GM10248 (cell line): Measurements from ENCODE around the gene CFAP90.
A peak's percentile ranks its signal among the peaks of the same experiment; 100 is the strongest.

Source experiments
- CTCF ChIA-PET: fragments of 300-600 bp; sonication (Branson Sonifier 250); formaldehyde crosslinking; extraction: SDS; loops from one replicate; lab custom pipeline; 2021; ENCODE audit warnings: antibody characterized with exemption; lab: Yijun Ruan, JAX
- POLR2A ChIA-PET: fragments of 350-650 bp; sonication (Branson Sonifier 250); formaldehyde crosslinking; extraction: SDS; loops from one replicate; lab custom pipeline; 2020; ENCODE audit warnings: antibody characterized with exemption; lab: Yijun Ruan, JAX
- DNase-seq: peaks from one replicate; pipeline ENCODE4 v3.0.0; 2012; ENCODE audit errors: extremely low spot score
- TF ChIP-seq, protein P1 (sequence below): IDR thresholded peaks from 2 replicates; pipeline ENCODE4 v1.5.1; 2012; ENCODE audit warnings: mild to moderate bottlenecking, low read depth; ENCODE audit errors: extremely low read depth, missing control alignments, control extremely low read depth

The CFAP90 gene, protein sequence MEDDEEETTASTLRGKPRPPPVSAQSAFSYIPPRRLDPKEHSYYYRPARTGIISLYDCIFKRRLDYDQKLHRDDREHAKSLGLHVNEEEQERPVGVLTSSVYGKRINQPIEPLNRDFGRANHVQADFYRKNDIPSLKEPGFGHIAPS

DNA sequence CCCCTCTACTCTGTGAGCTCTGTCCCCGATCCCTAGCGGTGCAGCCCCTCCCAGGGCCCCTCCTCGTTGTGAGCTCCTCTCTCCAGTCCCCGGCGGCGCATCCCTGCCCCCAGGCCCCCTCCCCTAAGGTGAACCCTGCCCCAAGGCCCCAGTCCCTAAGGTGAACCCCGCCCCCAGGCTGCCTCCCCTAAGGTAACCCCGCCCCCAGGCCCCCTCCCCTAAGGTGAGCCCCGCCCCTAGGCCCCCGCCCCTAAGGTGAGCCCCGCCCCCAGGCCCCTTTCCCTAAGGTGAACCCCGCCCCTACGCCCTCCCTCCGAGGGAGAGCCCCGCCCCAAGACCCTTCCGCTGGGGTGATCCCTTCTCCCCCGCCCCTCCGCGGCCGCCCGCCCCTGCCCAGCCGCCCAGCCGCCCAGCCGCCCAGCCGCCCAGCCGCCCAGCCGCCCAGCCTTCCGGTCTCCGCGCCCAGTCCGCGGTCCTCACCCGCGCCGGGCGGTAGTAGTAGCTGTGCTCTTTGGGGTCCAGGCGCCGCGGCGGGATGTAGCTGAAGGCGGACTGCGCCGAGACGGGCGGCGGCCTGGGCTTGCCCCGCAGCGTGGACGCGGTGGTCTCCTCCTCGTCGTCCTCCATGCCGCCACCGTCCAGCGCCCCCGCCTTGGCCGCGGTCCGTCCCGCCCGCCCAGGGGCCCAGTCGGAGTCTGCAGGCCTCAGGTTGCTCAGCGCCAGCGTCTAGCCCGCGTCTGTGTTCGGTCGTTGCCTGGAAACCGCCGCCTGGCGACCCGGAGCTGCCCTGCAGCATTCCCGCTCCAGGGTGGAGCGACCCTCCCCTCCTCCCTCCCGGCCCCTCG lies at the start of gene CFAP90:
Gene CFAP90 (minus strand): TSS at position 739 of the 845 bp plus-strand sequence. CDS start 112 bp downstream, at position 627.
- TF ChIP-seq, protein P1, sequence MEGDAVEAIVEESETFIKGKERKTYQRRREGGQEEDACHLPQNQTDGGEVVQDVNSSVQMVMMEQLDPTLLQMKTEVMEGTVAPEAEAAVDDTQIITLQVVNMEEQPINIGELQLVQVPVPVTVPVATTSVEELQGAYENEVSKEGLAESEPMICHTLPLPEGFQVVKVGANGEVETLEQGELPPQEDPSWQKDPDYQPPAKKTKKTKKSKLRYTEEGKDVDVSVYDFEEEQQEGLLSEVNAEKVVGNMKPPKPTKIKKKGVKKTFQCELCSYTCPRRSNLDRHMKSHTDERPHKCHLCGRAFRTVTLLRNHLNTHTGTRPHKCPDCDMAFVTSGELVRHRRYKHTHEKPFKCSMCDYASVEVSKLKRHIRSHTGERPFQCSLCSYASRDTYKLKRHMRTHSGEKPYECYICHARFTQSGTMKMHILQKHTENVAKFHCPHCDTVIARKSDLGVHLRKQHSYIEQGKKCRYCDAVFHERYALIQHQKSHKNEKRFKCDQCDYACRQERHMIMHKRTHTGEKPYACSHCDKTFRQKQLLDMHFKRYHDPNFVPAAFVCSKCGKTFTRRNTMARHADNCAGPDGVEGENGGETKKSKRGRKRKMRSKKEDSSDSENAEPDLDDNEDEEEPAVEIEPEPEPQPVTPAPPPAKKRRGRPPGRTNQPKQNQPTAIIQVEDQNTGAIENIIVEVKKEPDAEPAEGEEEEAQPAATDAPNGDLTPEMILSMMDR: no peak
- no peak for DNase-seq
- CTCF ChIA-PET: interaction anchor here (0.5 to 1.3 kb wide), 3 partner anchors 10 to 34 kb away, joined by 3 to 4 read pairs (median 4); no protein-coding TSS in a partner anchor
- POLR2A ChIA-PET: interaction anchor here (0.8 kb wide), 1 partner anchor 1958 kb away, joined by 3 read pairs; no protein-coding TSS in a partner anchor

DNA sequence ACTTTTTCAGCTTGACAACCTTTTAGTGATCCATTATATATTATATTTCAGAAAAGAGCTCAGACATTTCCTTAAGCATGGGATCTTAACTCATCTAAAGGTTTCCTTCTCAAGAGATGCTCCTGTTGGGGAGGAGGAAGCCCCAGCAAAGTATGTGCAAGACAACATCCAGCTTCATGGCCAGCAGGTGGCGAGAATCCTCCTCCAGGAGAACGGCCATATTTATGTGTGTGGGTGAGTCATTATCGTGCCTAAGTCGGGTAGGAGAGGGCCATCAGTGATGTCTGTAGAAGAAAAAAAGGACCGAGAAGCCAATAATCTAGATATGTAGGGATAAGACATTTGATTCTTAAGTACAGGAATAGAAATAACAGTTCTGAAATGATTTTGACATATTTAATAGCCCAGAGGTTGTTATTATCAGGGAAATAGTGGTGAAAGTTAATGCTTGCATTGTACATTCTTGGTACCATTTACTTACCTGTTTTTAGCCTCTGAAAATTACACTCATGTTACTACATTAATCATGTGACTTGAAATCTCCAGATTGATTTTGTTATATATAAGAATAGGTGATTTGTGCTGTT lies 46.2 kb upstream of the CFAP90 start:
- no peak for DNase-seq
- ChIA-PET POLR2A (no interaction called here), CTCF (interaction anchor here (0.7 to 1.5 kb wide), 5 partner anchors 9 to 19 kb away, joined by 3 to 10 read pairs (median 4); no protein-coding TSS in a partner anchor)
- TF ChIP-seq, protein P1: no peak

DNA sequence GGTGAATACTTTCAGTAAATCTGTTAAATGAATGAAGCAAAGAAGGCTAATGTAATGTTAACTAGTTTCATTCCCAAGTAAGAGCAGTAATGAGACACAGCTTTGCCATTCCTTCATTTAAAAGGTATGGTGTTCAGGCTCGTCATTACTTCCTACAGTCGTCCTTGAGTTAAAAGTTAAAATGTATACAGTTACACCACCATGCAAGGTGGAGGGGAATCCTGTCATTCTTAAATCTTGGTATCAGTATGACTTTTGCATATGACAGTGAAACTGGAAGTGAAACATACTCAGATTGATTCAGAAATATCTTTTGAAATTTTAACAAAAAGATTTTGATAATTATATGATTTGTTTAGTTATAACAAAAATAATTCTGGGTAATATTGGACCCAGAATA lies 43.9 kb upstream of the CFAP90 start:
- peak; percentile 25 for DNase-seq
- POLR2A ChIA-PET: no interaction called here
- CTCF ChIA-PET: no interaction called here
- TF ChIP-seq, protein P1: no peak

DNA sequence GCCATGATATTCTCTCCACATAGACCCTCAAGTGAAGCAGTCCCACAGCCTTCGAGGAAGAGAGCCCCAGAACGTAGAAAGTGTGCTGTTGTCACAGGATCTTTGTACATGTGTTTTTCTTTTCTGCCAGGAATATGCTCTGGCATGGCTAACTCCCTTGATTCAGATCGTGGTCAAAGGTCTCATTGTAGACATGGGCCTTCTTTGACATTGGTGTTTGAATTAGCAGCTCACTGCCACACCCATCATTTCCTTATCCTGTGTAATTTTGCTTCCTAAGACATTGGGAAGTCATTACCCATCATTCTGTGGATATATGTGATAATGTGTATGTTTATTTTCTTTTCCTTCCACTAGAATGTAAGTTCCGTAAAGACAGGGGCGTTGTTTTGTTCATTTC lies 43.5 kb upstream of the CFAP90 start:
- DNase-seq: no peak
- TF ChIP-seq, protein P1: no peak
- CTCF ChIA-PET: no interaction called here

DNA sequence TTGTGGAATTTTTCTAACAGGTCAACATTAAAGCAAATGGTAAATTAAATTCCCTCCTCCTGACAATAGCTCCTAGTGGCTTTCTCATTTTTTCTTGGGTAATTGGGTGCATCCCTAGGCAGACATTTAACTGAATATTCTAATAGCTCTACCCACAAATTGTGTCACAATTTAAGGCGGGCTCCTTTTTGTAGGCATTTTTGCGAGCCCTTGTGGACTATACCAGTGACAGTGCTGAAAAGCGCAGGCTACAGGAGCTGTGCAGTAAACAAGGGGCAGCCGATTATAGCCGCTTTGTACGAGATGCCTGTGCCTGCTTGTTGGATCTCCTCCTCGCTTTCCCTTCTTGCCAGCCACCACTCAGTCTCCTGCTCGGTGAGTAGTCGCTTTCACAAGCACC lies 38.0 kb upstream of the CFAP90 start:
- TF ChIP-seq, protein P1: no peak
- CTCF ChIA-PET: interaction anchor here (1.0 to 1.7 kb wide), 4 partner anchors 8 to 38 kb away, joined by 3 to 4 read pairs (median 4); no protein-coding TSS in a partner anchor
- POLR2A ChIA-PET: no interaction called here
- no peak for DNase-seq

More for the DNA sequence above, 43.5 kb upstream of the CFAP90 start:
- POLR2A ChIA-PET: no interaction called here

DNA sequence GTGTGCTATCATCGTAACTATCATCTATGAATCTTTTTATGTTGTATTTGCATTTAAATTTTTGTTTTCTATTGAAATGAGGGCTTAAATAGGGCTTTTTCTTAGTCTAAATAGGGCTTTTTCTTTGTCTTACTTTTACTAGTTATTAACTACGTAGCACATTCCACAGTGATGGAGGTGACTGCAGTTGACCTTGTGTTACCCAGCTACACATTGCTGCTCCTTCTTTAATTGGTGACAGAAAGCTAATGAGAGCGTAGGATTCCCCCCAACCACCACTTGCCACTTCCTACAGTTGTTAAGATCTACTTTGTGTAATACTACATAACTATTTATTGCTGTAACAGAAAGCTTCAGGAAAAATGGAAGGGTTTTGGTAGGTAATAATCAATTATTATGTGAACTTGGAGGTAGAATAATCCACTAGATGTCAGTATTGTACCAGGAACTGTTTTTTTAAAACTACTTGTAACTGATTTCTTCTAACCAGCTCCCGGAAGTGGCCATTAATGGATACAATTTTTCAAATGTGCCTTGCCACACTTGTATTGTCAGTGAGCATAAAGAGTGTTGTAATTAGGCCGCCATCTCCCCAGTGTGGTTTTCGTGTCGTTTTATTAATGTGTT lies 36.0 kb upstream of the CFAP90 start:
- CTCF ChIA-PET: interaction anchor here (0.7 to 4.8 kb wide), 24 partner anchors 10 to 1320 kb away, joined by 3 to 75 read pairs (median 4); partner anchors contain the start of genes FASTKD3 and MTRR
- peak; percentile 35 for DNase-seq
- POLR2A ChIA-PET: no interaction called here
- TF ChIP-seq, protein P1: peak; percentile 43
